ENCODE results near the gene HEPH.
"Not testable (repeated sequence)": the region's sequence is repeated elsewhere in the genome, so short reads cannot be mapped to it uniquely, and the experiment has no call there.

Gene HEPH

GRCh38 chrX:66200855-66201795 lies 37.1 kb downstream of the HEPH start:
- no peak for DNase-seq (ENCODE audit: low read depth in 2 of 2)

GRCh38 chrX:66203114-66203513 lies 39.1 kb downstream of the HEPH start:
- no peak for DNase-seq (ENCODE audit: low read depth in 2 of 2)

DNA sequence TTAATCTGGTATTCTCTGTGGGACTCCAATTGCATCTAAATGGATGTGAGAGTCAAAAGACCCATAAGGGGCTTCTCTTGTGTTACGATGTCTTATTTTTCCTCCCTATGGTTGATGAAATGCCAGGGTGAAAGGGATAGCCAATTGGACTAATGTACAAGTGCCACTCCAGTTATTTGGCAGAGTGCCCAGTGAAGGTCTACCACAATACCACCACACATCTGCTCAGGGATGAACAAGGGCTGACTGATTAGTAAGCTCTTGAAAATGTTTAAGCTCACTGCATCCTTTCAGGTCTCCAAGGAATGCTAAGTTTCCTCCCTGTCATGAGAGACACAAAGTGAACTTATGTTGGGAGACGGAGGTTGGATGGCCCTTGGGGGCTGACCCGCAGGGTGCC lies 57.8 kb downstream of the HEPH start:
- no peak for DNase-seq (ENCODE audit: low read depth in 2 of 2)

GRCh38 chrX:66232296-66232695 lies 68.2 kb downstream of the HEPH start:
- DNase-seq (ENCODE audit: low read depth in 2 of 2) = no peak

DNA sequence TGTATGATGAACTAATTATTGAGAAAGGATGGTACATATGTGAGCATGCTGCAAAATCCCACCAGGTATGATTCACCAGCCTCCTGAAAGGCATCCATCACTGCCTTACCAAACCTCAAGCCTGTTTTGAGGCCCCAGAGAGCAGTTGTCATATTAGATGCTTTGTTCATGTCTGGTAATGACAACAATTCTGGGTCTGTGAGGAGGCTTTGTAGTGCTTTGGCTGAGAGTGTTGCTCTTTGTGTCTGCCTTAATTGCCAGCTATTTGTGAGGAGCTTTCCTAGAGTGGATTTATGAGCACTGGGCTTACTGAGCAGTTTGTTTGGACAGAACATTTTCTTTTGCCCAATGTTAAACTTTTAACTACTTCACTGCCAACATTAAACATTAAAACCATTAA lies 69.2 kb downstream of the HEPH start:
- DNase-seq (ENCODE audit: low read depth in 2 of 2) = no peak

GRCh38 chrX:66233904-66234303 lies 69.9 kb downstream of the HEPH start:
- DNase-seq (ENCODE audit: low read depth in 2 of 2) = not testable (repeated sequence)

- DNase-seq (ENCODE audit: low read depth in 2 of 2) = no peak
Measured at GRCh38 chrX:66255359-66255967, 91.4 kb downstream of the HEPH start.

DNA sequence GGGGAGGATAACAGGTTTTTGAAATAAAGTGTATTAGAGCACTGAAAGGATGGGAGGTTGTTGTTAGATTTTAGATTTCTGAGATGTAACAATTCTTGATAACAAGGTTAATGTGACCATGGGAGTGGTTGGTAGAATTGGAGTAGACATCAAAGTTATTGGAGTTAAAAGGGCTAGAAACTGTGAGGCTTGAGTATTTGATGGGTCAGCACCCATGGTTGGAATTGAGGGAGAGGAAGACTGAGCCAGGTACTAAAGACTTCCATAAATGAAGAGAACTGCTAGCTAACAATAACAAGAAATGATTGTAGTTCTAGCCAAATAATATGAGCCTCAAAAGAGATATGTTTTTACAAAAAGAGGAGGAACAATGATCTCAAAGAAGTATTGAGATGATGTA lies 98.8 kb downstream of the HEPH start:
- no peak for DNase-seq (ENCODE audit: low read depth in 2 of 2)

Measured in stimulated activated CD8-positive, alpha-beta memory T cell treated with anti-CD3 and anti-CD28 coated beads, Interleukin-7, amount 100 ng/mL, for 1 hour (primary cell).